GM13977 (cell line): ENCODE data around the gene CRIM1.
"Not testable (repeated sequence)": the region's sequence is repeated elsewhere in the genome, so short reads cannot be mapped to it uniquely, and the experiment has no call there.

ENCODE experiments used
- DNase-seq: peaks from one replicate; pipeline ENCODE4 v3.0.0; 2012; ENCODE audit warnings: low spot score
- in situ Hi-C: fragments of 300-500 bp; cut with MboI; formaldehyde crosslinking; loops from one replicate; pipeline ENCODE4 v1.12.0; 2022; ENCODE audit warnings: low sequenced_read_pairs, low pct_unique_long_range_greater_than_20kb, mixed read lengths, inconsistent platforms; ENCODE audit not compliant: unreplicated experiment
- TF ChIP-seq, protein P1 (sequence below): IDR thresholded peaks from 2 replicates; pipeline ENCODE4 v1.5.1; 2012; ENCODE audit warnings: mild to moderate bottlenecking, control low read depth; ENCODE audit not compliant: insufficient read depth; ENCODE audit errors: extremely low read depth, missing control alignments

The CRIM1 gene

DNA sequence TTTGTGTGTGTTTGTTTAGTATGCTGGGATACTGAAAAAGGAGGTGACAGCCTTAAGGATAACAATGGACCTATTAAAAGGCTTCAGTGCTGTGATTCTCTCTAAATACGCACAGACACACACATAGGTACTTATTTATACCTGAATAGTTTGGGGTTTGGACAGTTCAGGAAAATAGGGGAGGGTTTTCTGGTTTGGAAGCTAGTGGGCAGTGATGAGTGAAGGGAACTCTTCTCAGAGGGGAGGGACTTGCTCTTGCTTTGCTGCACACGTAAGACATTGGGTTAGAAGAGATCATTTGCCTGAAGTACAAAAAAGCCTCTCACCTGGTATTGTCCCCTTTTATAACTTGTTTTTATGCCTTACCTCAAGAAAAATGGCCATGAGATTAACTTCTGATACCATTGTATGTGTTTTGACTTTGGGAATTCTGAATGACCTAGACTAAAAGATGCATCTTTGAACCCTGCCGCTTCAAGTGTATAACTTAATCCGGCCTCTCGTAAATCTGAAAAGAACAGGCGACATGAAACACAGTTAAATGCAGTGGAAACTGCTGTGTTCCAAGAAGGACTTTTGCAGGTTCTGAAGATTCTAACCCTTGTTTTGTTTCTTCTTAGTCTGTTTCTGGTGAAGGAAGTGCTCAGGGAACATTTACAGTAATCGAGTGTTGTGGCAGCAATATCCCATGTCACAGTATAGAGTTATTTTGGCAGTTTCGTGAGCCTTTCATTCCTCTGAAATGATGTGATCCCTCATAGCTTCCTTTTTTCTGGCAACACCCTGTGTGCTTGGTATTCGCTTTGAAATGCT is 2.5 kb downstream of the CRIM1 start:
- DNase-seq = no peak
- TF ChIP-seq, protein P1, sequence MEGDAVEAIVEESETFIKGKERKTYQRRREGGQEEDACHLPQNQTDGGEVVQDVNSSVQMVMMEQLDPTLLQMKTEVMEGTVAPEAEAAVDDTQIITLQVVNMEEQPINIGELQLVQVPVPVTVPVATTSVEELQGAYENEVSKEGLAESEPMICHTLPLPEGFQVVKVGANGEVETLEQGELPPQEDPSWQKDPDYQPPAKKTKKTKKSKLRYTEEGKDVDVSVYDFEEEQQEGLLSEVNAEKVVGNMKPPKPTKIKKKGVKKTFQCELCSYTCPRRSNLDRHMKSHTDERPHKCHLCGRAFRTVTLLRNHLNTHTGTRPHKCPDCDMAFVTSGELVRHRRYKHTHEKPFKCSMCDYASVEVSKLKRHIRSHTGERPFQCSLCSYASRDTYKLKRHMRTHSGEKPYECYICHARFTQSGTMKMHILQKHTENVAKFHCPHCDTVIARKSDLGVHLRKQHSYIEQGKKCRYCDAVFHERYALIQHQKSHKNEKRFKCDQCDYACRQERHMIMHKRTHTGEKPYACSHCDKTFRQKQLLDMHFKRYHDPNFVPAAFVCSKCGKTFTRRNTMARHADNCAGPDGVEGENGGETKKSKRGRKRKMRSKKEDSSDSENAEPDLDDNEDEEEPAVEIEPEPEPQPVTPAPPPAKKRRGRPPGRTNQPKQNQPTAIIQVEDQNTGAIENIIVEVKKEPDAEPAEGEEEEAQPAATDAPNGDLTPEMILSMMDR = peak; percentile 22
- in situ Hi-C loops = loop anchor here (25.0 kb wide), 1 partner anchor 304 kb away; no protein-coding TSS in a partner anchor

DNA sequence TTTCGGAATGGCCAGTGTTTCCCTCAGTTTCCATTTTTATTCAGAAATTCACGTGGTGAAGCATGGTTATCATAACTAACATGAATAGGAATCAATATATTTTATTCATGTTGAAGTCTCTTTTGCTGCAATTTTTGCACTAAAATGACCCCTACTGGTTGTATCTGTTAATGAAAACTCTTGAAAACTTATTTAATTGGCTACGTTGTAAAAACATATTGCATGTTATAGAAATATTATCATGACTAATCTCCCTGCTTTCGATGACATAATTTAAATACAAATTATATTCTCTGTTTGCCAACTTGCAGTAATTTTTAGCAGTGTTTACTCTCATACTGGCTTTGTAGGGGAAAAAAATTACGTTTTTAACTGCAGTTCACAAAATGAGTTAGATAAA is 3.5 kb downstream of the CRIM1 start:
- in situ Hi-C loops = loop anchor here (25.0 kb wide), 1 partner anchor 303 kb away; no protein-coding TSS in a partner anchor
- no peak for DNase-seq
- TF ChIP-seq, protein P1 = peak; percentile 21

DNA sequence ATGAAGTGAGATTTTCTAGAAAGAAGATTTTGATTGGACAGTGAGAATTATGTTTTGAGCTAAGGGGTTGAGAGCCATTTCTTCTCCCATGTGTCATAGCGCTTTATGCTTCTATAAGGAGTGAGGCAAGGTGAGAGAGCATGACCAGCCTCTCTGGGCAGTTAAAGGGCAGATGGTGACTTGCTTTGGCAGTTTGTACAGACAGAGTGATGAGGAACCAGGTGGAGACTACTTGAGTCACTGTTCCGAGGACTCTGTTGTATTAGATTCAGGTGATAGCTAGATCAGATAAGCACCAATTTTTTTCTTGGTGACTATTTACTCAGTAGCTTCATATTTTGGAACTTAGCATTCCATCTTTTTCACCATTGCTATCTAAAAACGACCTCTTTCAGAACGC is 4.5 kb downstream of the CRIM1 start:
- no peak for DNase-seq
- TF ChIP-seq, protein P1 = no peak
- in situ Hi-C loops = loop anchor here (25.0 kb wide), 1 partner anchor 302 kb away; no protein-coding TSS in a partner anchor

DNA sequence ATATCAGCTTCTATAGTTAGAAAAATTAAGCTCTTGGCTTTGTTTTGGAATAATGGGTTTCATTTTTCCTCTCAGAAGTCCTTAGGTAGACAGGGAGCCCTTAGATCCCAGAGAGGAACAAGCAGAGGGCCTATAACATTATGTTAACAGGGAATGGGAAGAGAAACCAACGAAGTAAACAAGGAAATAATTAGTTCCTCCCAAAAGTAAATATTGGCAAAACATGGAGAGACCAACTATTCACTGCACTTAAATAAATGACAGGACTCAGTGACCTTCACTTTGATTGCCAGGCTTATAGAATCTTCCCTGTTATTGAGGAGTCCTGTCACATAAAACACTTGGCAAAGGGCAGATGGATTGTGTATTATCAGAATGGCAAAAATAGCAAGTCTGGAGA is 5.3 kb downstream of the CRIM1 start:
- no peak for DNase-seq
- TF ChIP-seq, protein P1 = no peak
- in situ Hi-C loops = loop anchor here (25.0 kb wide), 1 partner anchor 301 kb away; no protein-coding TSS in a partner anchor

DNA sequence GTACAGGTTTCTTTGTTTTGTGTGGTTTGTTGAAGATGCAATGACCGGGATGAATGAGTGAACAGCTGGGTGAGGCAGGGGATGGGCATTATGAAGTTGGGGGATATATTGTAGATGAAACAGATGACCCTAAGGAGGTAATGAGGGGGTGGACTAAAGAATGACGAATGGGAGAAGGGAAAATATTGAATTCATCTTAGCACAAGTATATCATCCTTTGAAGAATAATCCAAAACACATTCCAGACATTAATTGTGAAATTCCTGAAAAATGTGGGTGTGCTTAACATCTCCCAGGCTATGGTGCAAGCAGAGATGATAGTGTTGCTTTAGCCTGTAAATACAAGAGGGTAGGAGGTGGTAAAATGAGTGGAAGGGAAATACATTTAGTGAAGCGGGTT is 5.8 kb downstream of the CRIM1 start:
- TF ChIP-seq, protein P1 = no peak
- in situ Hi-C loops = loop anchor here (25.0 kb wide), 1 partner anchor 301 kb away; no protein-coding TSS in a partner anchor
- DNase-seq = no peak

DNA sequence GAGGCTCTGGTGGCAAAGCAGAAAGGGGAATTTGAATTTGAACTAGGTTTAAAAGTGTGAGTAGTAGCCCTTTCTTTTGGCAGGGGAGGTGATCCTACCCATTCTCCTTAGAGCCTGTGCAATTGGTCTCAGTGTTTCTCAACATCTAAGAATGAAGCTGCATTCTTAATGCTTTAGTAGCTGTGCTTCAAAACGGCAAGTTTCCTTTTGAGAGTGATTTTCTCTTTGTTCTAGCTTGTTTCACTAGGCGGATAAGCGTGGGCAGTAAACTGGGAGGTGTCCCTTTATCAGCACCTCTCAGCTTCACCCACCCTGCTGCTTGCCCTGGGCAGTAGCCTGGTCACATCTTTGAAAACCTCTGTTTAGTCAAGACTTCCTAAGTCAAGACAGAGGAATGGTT is 6.7 kb downstream of the CRIM1 start:
- in situ Hi-C loops = loop anchor here (25.0 kb wide), 1 partner anchor 300 kb away; no protein-coding TSS in a partner anchor
- no peak for DNase-seq
- TF ChIP-seq, protein P1 = no peak

DNA sequence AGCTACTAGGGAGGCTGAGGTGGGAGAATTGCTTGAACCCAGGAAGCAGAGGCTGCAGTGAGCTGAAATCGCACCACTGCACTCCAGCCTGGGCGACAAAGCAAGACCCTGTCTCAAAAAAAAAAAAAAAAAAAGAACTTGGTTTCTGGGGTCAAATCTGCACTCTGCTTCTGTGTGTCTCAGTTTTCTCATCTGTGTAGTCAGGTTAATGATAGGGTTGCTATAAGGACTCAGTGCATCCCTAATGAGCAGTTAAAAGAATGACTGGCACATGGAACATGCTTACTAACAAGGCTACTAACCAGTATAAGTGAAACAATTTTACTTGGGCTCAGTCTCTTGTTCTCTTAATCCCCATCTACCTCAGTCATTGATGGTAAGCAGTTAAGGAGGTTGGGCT is 7.5 kb downstream of the CRIM1 start:
- in situ Hi-C loops = loop anchor here (25.0 kb wide), 1 partner anchor 299 kb away; no protein-coding TSS in a partner anchor
- not testable (repeated sequence) for DNase-seq
